GM23338 (cell line): ENCODE measurements around the gene KLK13.

Experiments used
- CTCF ChIP-seq, 2 experiments: fragments of 200-600 bp in 1 of 2; sonication (generic) in 1 of 2; conservative IDR thresholded peaks; 2 replicates each; pipeline versions ENCODE4 v1.5.1 to v1.6.1; 2016 to 2017; ENCODE audit warnings: antibody characterized with exemption in 2 of 2, low read depth in 2 of 2, mild to moderate bottlenecking in 2 of 2, moderate library complexity in 1 of 2
- EZH2 ChIP-seq: fragments of 200-600 bp; sonication (generic); IDR thresholded peaks from one replicate; pipeline ENCODE4 v1.8.0; 2017; ENCODE audit warnings: antibody characterized with exemption, mild to moderate bottlenecking, low read depth; ENCODE audit not compliant: unreplicated experiment
- JUNB ChIP-seq: IDR thresholded peaks from one replicate; pipeline ENCODE4 v1.6.1; 2016; ENCODE audit warnings: antibody characterized with exemption; ENCODE audit not compliant: unreplicated experiment
- NANOG ChIP-seq: IDR thresholded peaks from 2 replicates; pipeline ENCODE4 v1.6.1; 2016; ENCODE audit warnings: antibody characterized with exemption, borderline replicate concordance
- POLR2AphosphoS5 ChIP-seq: IDR thresholded peaks from 2 replicates; pipeline ENCODE4 v1.6.1; 2016; ENCODE audit warnings: antibody characterized with exemption, low read depth
- REST ChIP-seq: IDR thresholded peaks from one replicate; pipeline ENCODE4 v1.6.1; 2018; ENCODE audit warnings: antibody characterized with exemption; ENCODE audit not compliant: unreplicated experiment
- STAT1 ChIP-seq: IDR thresholded peaks from one replicate; pipeline ENCODE4 v1.6.1; 2016; ENCODE audit warnings: antibody characterized with exemption; ENCODE audit not compliant: unreplicated experiment

DNA sequence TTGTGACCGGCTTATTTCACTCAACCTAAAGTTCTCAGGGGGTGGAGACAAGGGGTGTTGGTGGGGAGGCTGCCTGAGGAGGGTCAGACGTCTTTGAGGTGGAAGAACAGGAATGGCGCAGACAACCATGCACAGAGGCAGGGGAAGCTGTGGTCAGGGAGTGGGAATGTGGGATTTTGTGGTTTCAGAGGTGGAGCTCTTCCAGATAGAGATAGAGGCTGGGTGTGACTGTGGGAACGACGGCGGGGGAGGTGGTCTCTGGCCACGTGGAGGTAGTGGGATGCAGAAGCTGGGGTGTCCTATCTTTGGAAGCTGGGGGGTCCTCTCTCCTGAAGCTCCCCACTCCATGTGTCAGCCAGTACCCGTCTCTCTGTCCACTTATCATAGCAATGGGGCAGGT, 25.6 kb upstream of the KLK13 start:
- TF ChIP-seq CTCF (conservative IDR thresholded peaks at IDR 0.05; ENCODE audit: low read depth in 2 of 2) (no peak), JUNB (no peak), NANOG (no peak), REST (no peak), POLR2AphosphoS5 (no peak), EZH2 (no peak), STAT1 (no peak)
